Activated CD4-positive, alpha-beta T cell treated with anti-CD3 and anti-CD28 coated beads for 36 hours (primary cell): ENCODE measurements around the gene FAM240B. TPM values are rescaled to one million over a fixed set of nuclear protein-coding genes. Genes with fewer than 3 reads are reported as not detected.

Experiments
- total RNA-seq, 2 experiments: library from RNA; stranded (reverse); gene quantifications; one replicate each; pipeline ENCODE4 v1.2.3, GENCODE V29; 2021

FAM240B gene
- total RNA-seq, 2 experiments from 2014 or later: not detected

Other genes starting within 250 kb of the FAM240B start
- 1 to 10 TPM; 6.4 to 7.5 TPM for gene ANKRD18A, start 99.5 kb downstream of the FAM240B start, total RNA-seq